Neutrophil (primary cell): ENCODE measurements around the gene MPPED1.

Source experiments
- H3K27ac ChIP-seq: fragments of 200-600 bp; sonication (generic); 2 replicates; pipeline ENCODE4 v1.5.1; 2016; ENCODE audit warnings: mild to moderate bottlenecking, moderate library complexity
- H3K27me3 ChIP-seq: fragments of 200-600 bp; sonication (generic); 2 replicates; pipeline ENCODE4 v1.6.0; 2016; ENCODE audit warnings: mild to moderate bottlenecking
- H3K36me3 ChIP-seq: fragments of 200-600 bp; sonication (generic); 2 replicates; pipeline ENCODE4 v1.5.1; 2017
- H3K4me1 ChIP-seq, 2 experiments: fragments of 200-600 bp in 1 of 2; sonication (generic) in 1 of 2; 1 replicate in 1 of 2; 2 replicates in 1 of 2; pipeline versions ENCODE4 v1.5.1 to v1.6.1; 2013 to 2016; ENCODE audit warnings: low read depth in 1 of 2, low read length in 1 of 2, mild to moderate bottlenecking in 1 of 2, moderate library complexity in 1 of 2; ENCODE audit not compliant: control insufficient read depth in 1 of 2, insufficient read depth in 1 of 2
- H3K4me3 ChIP-seq, 2 experiments: fragments of 200-600 bp in 1 of 2; sonication (generic) in 1 of 2; 1 replicate in 1 of 2; 2 replicates in 1 of 2; pipeline ENCODE4 v1.5.1; 2013 to 2016; ENCODE audit warnings: low read depth in 1 of 2, low read length in 1 of 2, mild to moderate bottlenecking in 1 of 2, moderate library complexity in 1 of 2
- H3K9me3 ChIP-seq: fragments of 200-600 bp; sonication (generic); 2 replicates; pipeline ENCODE4 v1.5.1; 2016
- TF ChIP-seq, protein P1 (sequence below): fragments of 200-600 bp; sonication (generic); IDR thresholded peaks from 2 replicates; pipeline ENCODE4 v1.5.1; 2016; ENCODE audit warnings: antibody characterized with exemption

MPPED1 gene

DNA sequence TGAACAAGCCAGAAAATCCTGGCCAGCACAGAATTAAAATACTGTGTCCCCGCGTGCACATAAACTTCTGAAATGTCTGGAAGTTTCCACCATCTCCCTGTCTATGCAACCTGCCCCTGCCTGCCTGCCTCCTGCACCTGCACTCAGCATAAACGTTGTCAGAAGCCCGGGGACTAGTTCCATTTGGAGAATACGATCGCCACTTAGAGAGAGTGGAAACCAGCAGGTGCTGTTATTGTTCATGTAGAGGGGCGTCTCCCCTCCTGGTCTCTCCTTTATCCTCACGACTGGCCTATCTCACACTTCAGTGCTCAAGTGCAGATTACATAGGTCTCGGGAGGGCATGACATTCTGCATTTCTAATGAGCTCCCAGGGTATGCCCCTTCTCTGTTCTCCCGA, 35.6 kb downstream of the MPPED1 start:
- Histone ChIP-seq H3K4me3 (no peak overlapping the region), H3K36me3 (no peaks in the 10 kb centered on the region), H3K9me3 (no peaks in the 10 kb centered on the region), H3K4me1 (no peaks in the 10 kb centered on the region), H3K27ac (no peak overlapping the region), H3K27me3 (peaks cover 4% of the 10 kb centered on the region)
- TF ChIP-seq, protein P1, sequence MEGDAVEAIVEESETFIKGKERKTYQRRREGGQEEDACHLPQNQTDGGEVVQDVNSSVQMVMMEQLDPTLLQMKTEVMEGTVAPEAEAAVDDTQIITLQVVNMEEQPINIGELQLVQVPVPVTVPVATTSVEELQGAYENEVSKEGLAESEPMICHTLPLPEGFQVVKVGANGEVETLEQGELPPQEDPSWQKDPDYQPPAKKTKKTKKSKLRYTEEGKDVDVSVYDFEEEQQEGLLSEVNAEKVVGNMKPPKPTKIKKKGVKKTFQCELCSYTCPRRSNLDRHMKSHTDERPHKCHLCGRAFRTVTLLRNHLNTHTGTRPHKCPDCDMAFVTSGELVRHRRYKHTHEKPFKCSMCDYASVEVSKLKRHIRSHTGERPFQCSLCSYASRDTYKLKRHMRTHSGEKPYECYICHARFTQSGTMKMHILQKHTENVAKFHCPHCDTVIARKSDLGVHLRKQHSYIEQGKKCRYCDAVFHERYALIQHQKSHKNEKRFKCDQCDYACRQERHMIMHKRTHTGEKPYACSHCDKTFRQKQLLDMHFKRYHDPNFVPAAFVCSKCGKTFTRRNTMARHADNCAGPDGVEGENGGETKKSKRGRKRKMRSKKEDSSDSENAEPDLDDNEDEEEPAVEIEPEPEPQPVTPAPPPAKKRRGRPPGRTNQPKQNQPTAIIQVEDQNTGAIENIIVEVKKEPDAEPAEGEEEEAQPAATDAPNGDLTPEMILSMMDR, result no peak

DNA sequence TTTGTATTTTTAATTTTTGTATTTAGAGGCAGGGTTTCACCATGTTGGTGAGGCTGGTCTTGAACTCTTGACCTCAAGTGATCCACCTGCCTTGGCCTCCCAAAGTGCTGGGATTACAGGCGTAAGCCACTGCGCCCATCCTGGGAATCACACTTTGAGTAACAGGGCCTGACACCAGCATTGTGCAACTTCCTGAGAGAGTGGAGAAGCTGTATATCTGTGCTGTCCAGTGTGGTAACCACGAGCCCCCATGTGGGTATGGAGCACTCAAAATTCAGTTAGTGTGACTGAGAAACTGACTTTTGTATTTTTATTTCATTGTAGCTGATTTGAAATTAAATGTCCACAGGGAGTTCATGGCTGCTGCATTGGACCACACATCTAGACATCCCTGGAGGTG, 36.2 kb downstream of the MPPED1 start:
- TF ChIP-seq, protein P1, result no peak
- Histone ChIP-seq H3K27ac (no peak overlapping the region), H3K27me3 (peaks cover 4% of the 10 kb centered on the region), H3K4me3 (no peak overlapping the region), H3K9me3 (no peaks in the 10 kb centered on the region), H3K4me1 (no peaks in the 10 kb centered on the region), H3K36me3 (no peaks in the 10 kb centered on the region)

DNA sequence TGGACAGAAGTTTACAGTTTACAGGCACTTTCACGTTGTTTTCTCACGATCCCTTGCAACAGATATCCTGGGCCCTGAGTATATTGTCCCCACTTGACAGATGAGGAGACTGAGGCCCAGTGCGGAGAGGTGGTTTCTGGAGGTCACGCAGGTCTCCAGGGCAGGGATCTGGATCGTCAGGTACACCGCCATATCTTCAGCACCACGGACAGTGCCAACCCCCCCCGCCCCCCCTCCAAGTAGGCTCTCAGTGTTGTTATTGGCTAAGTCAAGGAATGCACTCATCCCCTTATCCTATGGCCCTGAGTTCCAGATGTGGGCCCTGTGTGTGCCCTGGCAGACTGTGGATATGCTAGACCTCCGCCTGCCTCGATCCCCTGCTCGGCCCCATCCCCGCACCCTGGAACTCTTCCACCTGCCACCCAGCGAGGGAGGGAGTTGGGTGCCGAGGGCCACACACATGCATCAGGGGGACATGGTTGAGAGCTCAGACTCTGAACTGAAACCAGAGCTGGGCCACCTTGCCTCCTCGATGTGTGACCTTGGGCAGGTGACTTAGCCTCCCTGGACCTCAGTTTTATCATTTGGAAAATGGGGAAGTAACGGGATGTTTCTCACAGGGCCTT, 37.5 kb downstream of the MPPED1 start:
- H3K36me3 ChIP-seq, result no peaks in the 10 kb centered on the region
- H3K9me3 ChIP-seq, result no peaks in the 10 kb centered on the region
- TF ChIP-seq, protein P1, result no peak
- H3K4me3 ChIP-seq, result no peak overlapping the region
- H3K4me1 ChIP-seq, result no peaks in the 10 kb centered on the region
- H3K27ac ChIP-seq, result no peak overlapping the region
- H3K27me3 ChIP-seq, result peaks cover 4% of the 10 kb centered on the region

DNA sequence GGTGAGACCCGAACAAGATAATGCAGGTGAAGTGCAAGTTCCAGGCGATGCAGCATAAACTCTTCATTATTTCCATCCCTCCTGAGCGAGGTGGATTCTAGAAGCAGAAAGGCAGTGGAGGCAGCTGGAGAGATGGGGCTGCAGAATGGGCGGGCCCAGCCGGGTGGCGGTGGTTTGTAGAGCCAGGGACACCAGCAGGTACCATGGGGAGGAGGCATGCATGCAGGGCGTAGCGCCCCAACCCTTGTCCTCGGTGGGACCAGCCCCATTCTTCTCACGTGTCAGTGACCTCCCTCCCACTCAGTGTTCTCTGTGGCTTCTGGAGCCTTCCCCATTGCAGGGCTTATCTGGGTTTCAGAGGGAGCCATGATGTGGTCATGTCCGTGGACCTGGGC, 38.0 kb downstream of the MPPED1 start:
- H3K27me3 ChIP-seq, result peaks cover 4% of the 10 kb centered on the region
- TF ChIP-seq, protein P1, result no peak
- no peak overlapping the region for H3K4me3 ChIP-seq
- H3K9me3 ChIP-seq, result no peaks in the 10 kb centered on the region
- H3K36me3 ChIP-seq, result no peaks in the 10 kb centered on the region
- H3K4me1 ChIP-seq, result no peaks in the 10 kb centered on the region
- no peak overlapping the region for H3K27ac ChIP-seq

DNA sequence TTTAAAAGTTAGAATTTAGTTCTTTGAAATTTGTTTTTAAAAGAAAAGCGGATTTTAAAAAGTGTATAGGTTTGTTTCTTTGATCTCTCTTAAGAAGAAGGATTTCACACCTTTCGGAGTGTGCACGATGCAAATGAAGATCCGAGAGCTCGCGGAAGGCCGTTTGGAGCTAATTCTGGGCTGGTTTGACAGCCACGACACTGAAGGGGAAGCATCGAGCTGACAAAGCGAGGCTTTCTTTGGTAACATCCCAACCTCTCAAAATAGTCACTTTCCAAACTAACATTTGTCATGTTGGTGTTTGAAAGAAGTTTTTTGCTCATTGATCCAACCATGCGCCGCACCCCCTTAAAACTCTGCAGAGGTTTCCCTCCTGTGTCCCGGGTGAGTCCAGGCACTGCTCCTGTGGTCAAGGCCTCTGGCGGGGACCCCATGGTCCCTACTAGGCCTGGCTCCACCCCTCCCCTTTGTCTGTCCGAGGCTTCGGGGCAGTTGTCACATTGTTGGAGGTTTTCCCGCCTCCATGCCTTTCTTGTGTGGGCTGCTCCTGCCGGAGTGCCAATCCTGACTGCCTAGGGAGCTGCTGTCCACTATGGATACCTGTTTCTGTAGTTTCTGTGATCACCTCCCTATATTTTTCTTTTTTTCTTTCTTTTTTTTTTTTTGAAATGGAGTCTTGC, 39.7 kb downstream of the MPPED1 start:
- TF ChIP-seq, protein P1, result no peak
- H3K4me1 ChIP-seq, result no peaks in the 10 kb centered on the region
- no peaks in the 10 kb centered on the region for H3K9me3 ChIP-seq
- no peaks in the 10 kb centered on the region for H3K36me3 ChIP-seq
- H3K27ac ChIP-seq, result no peak overlapping the region
- H3K4me3 ChIP-seq, result no peak overlapping the region
- H3K27me3 ChIP-seq, result peaks cover 5% of the 10 kb centered on the region
